Measurements from ENCODE around the gene COLGALT1.

The COLGALT1 gene

GRCh38 chr19:17629760-17630159 is 74.3 kb downstream of the COLGALT1 start:
- Mint-ChIP-seq H3K27me3 (peaks cover 4 to 7% of the 10 kb centered on the region in 2 donors), H3K36me3 (ENCODE audit: insufficient read depth) (peaks cover 4% of the 10 kb centered on the region), H3K9me3 (no peaks in the 10 kb centered on the region), H3K4me3 (no peak overlapping the region), H3K4me1 (ENCODE audit: low read depth in 2 of 2) (no peaks in the 10 kb centered on the region), H3K27ac (no peak overlapping the region)
- DNase-seq (no peak), ATAC-seq (replicated peaks) (no peak)

GRCh38 chr19:17632577-17632976 is 77.1 kb downstream of the COLGALT1 start:
- ATAC-seq (replicated peaks) (no peak), DNase-seq (no peak)
- Mint-ChIP-seq H3K36me3 (ENCODE audit: insufficient read depth) (no peaks in the 10 kb centered on the region), H3K27me3 (peaks cover 0 to 5% of the 10 kb centered on the region in 2 donors), H3K4me1 (ENCODE audit: low read depth in 2 of 2) (no peaks in the 10 kb centered on the region), H3K9me3 (no peaks in the 10 kb centered on the region), H3K4me3 (no peak overlapping the region), H3K27ac (no peak overlapping the region)

All from effector memory CD8-positive, alpha-beta T cell (primary cell).